D721Med (cell line): Measurements from ENCODE around the gene SKAP1.
A peak's percentile ranks its signal among the peaks of the same experiment; 100 is the strongest.

Experiments used
- DNase-seq: peaks from one replicate; pipeline ENCODE4 v3.0.0; 2011; ENCODE audit warnings: low spot score; ENCODE audit not compliant: insufficient read length
- FAIRE-seq: peaks from 2 replicates; lab custom pipeline; 2011; peaks lifted over from hg19 to GRCh38; lab: Jason Lieb, UNC
- TF ChIP-seq, protein P1 (sequence below): IDR thresholded peaks from 2 replicates; pipeline ENCODE4 v1.5.1; 2012; ENCODE audit warnings: mild to moderate bottlenecking, control low read depth; ENCODE audit not compliant: insufficient read depth; ENCODE audit errors: missing control alignments

Gene SKAP1

GRCh38 chr17:48144976-48145798, 284.8 kb downstream of the SKAP1 start:
- no peak for FAIRE-seq
- TF ChIP-seq, protein P1, sequence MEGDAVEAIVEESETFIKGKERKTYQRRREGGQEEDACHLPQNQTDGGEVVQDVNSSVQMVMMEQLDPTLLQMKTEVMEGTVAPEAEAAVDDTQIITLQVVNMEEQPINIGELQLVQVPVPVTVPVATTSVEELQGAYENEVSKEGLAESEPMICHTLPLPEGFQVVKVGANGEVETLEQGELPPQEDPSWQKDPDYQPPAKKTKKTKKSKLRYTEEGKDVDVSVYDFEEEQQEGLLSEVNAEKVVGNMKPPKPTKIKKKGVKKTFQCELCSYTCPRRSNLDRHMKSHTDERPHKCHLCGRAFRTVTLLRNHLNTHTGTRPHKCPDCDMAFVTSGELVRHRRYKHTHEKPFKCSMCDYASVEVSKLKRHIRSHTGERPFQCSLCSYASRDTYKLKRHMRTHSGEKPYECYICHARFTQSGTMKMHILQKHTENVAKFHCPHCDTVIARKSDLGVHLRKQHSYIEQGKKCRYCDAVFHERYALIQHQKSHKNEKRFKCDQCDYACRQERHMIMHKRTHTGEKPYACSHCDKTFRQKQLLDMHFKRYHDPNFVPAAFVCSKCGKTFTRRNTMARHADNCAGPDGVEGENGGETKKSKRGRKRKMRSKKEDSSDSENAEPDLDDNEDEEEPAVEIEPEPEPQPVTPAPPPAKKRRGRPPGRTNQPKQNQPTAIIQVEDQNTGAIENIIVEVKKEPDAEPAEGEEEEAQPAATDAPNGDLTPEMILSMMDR, result no peak
- DNase-seq, result no peak

DNA sequence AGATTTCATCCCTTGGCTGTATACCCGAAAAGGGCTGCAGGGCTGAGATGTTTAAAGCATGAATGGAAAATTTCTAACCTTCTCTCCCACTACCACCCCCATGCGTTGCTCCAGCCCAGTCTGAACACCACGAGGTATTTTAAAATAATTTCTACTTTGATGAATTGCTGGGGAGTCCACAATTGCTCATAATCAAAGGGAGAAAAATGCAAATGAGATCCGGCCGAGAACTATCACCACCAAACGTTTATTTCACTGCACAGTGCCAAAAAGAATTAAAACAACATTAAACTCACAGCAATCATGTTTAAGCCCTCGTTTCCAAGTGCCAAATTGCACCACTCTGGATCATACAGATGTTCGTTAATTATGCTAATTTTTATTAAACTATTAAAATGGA, 285.8 kb downstream of the SKAP1 start:
- no peak for FAIRE-seq
- DNase-seq, result no peak
- TF ChIP-seq, protein P1, result no peak

GRCh38 chr17:48143629-48144028, 286.4 kb downstream of the SKAP1 start:
- TF ChIP-seq, protein P1, result no peak
- FAIRE-seq (no peak), DNase-seq (no peak)

DNA sequence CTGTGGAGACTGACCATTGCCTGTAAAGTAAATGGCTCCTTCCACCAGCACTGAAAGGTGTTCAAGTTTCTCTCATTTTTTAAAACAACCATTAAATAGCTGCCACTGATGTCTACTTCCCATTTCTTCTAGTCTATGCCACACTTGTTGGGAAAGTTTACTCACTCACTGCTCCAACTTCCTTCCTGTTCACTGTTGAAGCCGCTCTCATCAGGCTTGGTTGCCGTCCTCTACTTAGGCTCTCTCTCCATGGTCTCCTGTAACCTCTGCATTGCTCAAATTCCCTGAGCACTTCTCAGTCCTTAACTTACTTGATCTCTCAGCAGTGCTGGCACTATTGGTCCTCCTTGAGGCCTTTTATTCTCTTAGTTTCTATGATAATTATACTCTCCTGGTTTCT, 290.1 kb downstream of the SKAP1 start:
- DNase-seq (no peak), FAIRE-seq (no peak)
- TF ChIP-seq, protein P1, result no peak

DNA sequence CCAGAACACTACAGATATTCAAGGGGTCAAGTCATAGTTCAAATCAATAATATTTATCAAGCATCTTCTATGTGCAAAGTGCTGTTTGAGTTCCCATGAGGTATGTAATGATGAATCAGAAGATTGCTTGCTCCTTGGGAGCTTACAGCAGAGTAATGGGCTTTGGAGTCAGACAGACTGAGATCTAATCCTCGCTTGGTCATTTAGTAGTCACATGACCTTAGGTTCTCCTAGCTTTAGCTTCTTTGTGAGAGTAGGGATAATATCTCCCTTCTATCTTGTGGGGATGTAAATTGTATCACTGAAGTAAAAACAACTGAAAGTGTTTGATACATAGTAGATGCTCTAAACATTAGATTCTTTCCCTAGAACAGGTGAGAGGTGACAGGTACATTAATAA, 292.4 kb downstream of the SKAP1 start:
- TF ChIP-seq, protein P1, result no peak
- peak; percentile 51 for DNase-seq
- FAIRE-seq, result peak; percentile 82

DNA sequence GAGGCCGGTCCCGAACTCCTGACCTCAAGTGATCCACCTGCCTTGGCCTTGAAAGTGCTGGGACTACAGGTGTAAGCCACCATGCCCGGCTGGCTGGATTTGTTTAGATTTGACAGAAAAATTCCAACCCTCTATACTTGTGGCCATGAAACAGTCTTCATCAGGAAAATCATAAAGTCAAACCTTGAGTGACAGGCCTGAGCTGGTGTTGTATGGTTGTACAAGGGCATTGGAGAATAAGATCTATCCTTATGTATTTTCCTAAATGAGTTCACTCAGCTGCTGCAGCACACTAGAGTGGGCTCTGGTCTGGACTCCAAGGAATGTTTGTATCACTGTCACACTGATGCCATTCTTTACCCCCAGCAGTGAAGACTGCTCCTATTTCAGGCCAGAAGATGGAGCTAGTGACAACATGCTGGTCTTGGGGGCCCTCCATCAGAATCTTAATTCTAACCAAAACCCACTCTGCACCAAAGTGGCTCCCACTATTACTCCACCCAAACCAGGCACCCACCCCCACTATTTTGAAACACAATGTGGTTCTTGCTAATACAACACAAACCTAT, 295.0 kb downstream of the SKAP1 start:
- DNase-seq (no peak), FAIRE-seq (no peak)
- TF ChIP-seq, protein P1, result peak; percentile 32

DNA sequence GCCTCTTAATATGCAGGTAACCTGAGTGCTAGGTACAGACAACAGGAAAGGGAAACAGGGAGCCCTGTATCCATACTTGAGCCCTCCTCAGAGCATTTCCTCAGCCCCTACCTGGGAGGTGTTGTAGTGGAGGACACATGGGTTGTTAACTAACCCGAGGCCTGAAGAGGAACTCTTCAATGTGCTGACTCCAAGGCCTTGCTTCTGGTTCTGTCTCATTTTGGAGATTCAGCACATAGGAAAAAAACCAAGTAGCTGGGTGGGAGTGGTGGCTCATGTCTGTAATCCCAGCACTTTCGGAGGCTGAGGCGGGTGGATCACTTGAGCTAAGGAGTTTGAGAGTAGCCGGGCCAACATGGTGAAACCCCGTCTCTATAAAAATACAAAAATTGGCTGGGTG, 297.6 kb downstream of the SKAP1 start:
- TF ChIP-seq, protein P1, result no peak
- DNase-seq (no peak), FAIRE-seq (no peak)
